HG03439 (cell line): ENCODE data around the gene STAT4.

Experiments
- ATAC-seq: cut with Tn5 transposase; IDR thresholded peaks from one replicate; pipeline ENCODE4 v1.9.1; 2021; ENCODE audit warnings: mild to moderate bottlenecking, moderate library complexity; ENCODE audit not compliant: unreplicated experiment

Gene STAT4

GRCh38 chr2:191145769-191146471 is 4.9 kb downstream of the STAT4 start:
- ATAC-seq: no peak

GRCh38 chr2:191144217-191144616 is 6.6 kb downstream of the STAT4 start:
- no peak for ATAC-seq

GRCh38 chr2:191143791-191144190 is 7.0 kb downstream of the STAT4 start:
- ATAC-seq: no peak

GRCh38 chr2:191128911-191129304 is 21.9 kb downstream of the STAT4 start:
- ATAC-seq: no peak

- no peak for ATAC-seq
Measured at GRCh38 chr2:191128172-191128910, 22.5 kb downstream of the STAT4 start.

- ATAC-seq: no peak
Measured at GRCh38 chr2:191127235-191127634, 23.6 kb downstream of the STAT4 start.

- ATAC-seq: no peak
Measured at GRCh38 chr2:191126386-191127085, 24.3 kb downstream of the STAT4 start.

- ATAC-seq: no peak
Measured at GRCh38 chr2:191125646-191126045, 25.1 kb downstream of the STAT4 start.

GRCh38 chr2:191122638-191123294 is 28.0 kb downstream of the STAT4 start:
- peak; percentile 81 for ATAC-seq

- no peak for ATAC-seq
Measured at GRCh38 chr2:191117341-191117740, 33.5 kb downstream of the STAT4 start.

- ATAC-seq: peak; percentile 39
Measured at GRCh38 chr2:191115804-191116203, 35.0 kb downstream of the STAT4 start.

GRCh38 chr2:191115391-191115790 is 35.4 kb downstream of the STAT4 start:
- ATAC-seq: peak; percentile 57

- ATAC-seq: peak; percentile 80
Measured at GRCh38 chr2:191114403-191114886, 36.3 kb downstream of the STAT4 start.

- no peak for ATAC-seq
Measured at GRCh38 chr2:191113761-191114160, 37.0 kb downstream of the STAT4 start.

- no peak for ATAC-seq
Measured at GRCh38 chr2:191112448-191112901, 38.3 kb downstream of the STAT4 start.

- ATAC-seq: no peak
Measured at GRCh38 chr2:191109888-191110287, 40.9 kb downstream of the STAT4 start.

- no peak for ATAC-seq
Measured at GRCh38 chr2:191108331-191108730, 42.5 kb downstream of the STAT4 start.

- ATAC-seq: no peak
Measured at GRCh38 chr2:191105082-191105481, 45.7 kb downstream of the STAT4 start.

GRCh38 chr2:191103774-191104173 is 47.0 kb downstream of the STAT4 start:
- ATAC-seq: no peak

GRCh38 chr2:191100216-191100615 is 50.6 kb downstream of the STAT4 start:
- no peak for ATAC-seq

- no peak for ATAC-seq
Measured at GRCh38 chr2:191087311-191087710, 63.5 kb downstream of the STAT4 start.
